GM19324 (cell line): ENCODE results near the gene FHIT.
"Not testable (repeated sequence)": the region's sequence is repeated elsewhere in the genome, so short reads cannot be mapped to it uniquely, and the experiment has no call there.

Experiments
- ATAC-seq: cut with Tn5 transposase; IDR thresholded peaks from one replicate; pipeline ENCODE4 v1.9.1; 2021; ENCODE audit warnings: mild to moderate bottlenecking, moderate library complexity; ENCODE audit not compliant: unreplicated experiment, low FRiP score

FHIT gene

DNA sequence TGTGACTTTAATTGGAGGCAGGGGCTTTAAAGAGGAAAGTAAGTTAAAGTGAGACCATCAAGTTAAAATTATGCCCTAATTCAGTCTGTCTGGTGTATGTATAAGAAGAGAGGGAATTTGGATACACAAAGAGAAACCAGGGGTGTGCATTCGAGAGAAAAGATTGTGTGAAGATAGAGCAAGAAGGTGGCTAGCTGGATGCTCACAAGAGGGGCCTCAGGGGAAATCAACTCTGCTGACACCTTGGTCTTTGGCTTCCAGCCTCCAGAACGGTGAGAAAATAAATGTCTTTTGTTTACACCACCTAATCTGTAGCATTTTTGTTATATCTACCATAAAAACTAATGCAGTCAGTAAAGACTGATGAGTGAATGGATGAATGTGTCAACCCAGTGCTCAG is 1294.1 kb downstream of the FHIT start:
- no peak for ATAC-seq

DNA sequence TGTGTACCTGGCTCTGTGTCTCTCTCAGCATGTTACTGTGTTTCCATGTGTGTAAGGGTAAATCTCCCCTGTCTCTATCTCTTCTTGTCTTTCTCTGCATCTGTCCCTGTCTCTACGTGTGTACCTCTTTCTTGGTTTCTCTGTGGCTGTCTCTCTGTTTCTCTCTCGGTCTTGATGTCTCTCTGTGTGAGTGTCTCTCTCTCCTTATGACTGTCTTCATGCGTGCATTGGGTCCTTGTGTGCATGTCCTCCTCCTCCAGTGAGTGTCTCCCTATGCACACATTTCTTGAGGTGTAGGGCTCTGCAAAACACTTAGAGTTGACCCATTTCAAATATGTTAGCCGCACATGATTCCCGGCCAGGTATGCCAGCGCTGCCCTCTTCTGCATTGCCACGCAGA is 1298.1 kb downstream of the FHIT start:
- no peak for ATAC-seq

DNA sequence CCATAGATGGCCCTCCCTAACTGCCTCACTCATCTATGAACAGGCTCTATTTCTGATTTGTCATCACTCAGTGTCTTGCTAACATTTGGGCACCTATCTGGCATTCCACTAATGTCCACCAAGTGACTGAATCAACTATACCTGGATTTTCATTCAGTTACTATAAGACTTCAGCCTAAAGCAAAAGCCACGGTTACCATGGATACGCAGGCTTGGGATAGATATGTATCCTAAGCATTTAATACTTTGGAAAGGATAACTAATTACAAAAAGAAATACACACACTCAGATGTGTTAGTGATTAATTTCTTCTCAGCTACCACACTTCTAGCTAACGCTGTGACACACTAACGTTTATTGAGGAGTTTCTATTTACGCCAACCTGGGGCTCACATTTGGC is 1301.9 kb downstream of the FHIT start:
- ATAC-seq, result no peak

DNA sequence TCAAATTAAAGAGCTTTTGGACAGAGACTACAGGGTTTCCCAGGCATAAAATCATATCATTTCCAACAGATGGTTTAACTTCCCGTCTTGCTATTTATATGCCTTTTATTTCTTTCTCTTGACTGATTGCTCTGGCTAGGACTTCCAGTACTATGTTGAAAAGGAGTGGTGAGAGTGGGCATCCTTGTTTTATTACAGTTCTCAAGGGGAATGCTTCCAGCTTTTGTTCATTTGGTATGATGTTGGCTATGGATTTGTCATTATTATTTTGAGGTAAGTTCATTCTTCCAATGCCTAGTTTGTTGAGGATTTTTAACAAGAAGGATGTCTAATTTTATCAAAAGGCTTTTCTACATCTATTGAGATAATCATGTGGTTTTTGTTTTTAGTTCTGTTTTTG is 1304.9 kb downstream of the FHIT start:
- ATAC-seq, result no peak

DNA sequence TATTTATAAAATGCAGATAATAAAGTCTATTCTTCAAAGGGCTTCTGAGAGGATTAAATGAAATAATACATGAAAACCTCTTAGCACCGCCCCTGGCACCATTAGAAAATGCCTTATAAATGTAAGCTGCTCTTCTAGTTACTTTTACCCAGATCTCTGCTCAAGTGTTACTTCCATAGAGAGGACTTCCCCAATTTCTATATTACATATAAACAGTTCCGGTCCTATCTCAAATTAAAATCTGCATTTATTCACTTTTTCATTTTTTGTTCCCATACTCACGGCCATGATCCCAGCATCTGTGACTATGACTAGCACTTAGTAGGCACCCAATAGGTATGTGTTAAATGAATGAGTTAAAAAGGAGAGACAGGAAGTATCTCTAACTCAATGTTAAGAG is 1310.5 kb downstream of the FHIT start:
- ATAC-seq, result no peak

GRCh38 chr3:59939826-59940426 is 1311.3 kb downstream of the FHIT start:
- ATAC-seq, result no peak

DNA sequence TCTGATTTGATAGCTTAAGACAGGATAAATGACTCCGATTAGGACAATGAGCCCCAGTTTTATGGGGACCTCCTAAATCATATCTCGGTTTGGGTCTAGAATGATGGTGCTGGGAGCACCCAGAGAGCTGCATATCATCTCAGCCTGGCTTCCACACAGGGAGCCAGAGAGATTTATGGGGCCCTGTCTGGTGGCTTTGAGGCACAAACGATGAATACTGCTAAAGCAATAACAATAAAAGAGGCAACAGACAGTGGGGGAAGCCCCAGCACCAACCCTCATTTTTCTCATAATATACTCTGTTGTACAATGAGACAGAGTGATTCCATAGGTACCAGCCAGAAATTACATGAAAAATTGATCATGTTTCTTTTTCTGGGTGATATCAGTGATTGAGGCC is 1312.4 kb downstream of the FHIT start:
- no peak for ATAC-seq

DNA sequence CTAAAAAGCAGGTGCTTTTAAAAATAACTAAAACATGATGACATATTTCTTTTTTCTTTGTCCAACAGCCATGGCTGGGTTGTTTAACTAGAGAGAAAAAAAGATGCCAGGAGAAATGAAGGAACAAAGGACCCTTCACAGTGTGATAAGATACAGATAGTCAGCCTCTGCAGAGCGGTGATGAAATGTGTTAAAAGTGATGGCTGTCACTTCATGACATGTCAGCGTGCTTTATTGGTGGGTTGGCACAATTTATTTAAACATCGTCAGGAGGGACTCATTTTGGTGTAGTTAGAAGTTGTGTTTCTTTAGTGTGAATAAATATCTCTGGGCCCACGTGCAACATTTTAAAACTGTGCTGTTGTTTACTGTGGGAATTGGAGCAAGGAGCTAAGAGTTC is 1314.1 kb downstream of the FHIT start:
- ATAC-seq, result no peak

DNA sequence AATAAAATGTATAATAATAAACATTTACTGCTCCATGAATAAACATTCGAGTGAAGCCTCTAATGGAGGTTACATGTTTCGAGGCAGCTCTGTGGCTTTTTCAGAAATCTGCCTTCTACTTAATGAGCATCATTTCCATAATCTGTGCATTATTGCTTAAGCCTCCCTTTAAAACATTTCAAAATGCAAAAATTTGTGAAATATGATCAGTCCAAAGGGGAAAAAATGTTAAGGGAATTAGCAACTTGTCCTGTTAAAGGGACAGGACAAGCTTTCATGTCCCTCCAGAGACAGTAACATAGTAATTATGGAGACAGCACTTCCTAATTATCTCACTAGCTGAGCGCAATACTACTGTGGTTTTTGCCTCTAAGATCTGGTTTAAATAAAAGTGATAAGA is 1314.8 kb downstream of the FHIT start:
- no peak for ATAC-seq

DNA sequence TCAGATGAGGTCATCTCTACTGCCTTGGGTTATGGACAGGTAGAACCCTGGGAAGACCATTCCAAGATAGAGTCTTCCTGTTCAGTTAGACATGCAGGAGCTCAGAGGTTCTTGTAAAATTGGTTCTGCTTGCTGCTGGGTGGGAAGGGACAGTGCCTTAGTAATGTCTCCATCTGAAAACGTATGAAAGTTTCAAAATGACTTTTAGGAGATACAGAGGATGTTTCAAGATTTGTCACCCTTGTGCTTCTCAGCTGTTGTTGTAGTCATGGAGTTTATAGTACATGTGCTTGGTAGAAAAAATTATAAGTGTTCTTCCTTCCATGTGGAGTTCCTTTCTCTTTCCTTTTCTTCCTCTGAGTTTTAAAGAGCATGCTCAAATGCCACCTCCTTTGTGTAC is 1316.2 kb downstream of the FHIT start:
- ATAC-seq, result no peak

DNA sequence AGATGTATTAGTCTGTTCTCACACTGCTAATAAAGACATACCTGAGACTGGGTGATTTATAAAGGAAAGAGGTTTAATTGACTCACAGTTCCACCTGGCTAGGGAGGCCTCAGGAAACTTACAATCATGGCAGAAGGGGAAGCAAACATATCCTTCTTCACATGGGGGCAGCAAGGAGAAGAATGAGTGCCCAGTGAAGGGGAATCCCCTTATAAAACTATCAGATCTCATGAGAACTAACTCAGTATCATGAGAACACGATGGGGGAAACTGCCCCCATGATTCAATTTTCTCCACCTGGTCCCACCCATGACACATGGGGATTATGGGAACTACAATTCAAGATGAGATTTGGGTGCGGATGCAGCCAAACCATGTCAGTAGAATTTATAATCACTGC is 1316.7 kb downstream of the FHIT start:
- not testable (repeated sequence) for ATAC-seq

DNA sequence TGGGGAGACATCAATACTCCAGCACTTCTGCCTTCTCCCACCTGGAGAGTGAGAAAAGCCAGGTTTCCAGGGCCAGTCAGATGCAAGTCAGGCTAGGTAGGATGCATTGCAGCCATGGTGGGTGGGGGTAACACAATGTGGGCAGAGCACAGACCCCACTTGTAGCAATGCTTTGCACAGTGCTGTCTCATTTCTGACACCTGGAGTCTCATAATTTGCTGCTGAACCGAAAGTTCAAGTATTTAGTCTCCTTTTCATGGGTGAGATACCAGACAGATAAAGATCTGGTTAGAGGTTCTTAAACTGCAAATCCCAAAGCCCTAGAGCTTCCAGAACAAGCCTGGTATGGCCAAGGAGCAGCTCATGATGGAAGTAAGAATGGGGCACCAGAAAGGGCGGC is 1321.1 kb downstream of the FHIT start:
- ATAC-seq, result no peak

- no peak for ATAC-seq
Measured at GRCh38 chr3:59927056-59927455, 1324.2 kb downstream of the FHIT start.

DNA sequence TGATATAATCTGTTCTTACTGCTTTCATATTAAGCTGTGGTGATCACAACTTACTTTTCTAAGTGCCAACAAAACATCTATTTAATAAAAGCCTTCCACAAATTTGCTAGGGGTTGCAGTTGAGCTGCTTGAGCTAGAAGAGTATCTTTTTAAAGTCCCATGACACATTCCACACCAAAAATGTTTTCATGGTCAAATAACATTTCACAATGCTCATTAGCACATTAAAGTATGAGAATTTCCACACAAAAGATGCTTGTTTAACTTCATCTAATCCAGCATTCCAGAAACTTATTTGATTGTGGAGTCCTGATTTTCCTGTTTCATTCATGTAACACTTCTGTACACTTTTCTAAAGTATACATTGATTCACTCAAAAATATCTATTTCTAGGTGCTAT is 1325.3 kb downstream of the FHIT start:
- ATAC-seq, result no peak

- ATAC-seq, result no peak
Measured at GRCh38 chr3:59922192-59922591, 1329.1 kb downstream of the FHIT start.

- no peak for ATAC-seq
Measured at GRCh38 chr3:59920822-59921221, 1330.4 kb downstream of the FHIT start.

- no peak for ATAC-seq
Measured at GRCh38 chr3:59919586-59919985, 1331.7 kb downstream of the FHIT start.

DNA sequence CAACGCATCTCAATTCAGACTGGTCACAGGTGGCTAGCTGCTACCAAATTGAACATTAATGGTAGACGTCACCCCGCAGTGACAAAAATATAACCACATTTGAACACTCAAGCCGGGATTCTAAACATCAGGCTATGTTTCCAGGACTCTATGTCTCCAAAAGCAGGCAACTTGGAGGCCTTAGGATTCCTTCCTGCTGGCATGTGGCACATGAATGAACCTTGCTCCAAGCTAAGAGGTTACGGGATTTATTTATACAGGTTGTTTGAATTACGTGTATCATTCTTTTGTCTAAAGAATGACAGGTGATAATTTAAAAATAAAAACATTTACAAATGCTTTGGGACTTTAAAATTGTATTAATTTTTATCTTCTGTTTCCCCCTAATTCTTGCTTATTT is 1337.0 kb downstream of the FHIT start:
- ATAC-seq, result no peak

GRCh38 chr3:59913645-59914044 is 1337.6 kb downstream of the FHIT start:
- no peak for ATAC-seq

DNA sequence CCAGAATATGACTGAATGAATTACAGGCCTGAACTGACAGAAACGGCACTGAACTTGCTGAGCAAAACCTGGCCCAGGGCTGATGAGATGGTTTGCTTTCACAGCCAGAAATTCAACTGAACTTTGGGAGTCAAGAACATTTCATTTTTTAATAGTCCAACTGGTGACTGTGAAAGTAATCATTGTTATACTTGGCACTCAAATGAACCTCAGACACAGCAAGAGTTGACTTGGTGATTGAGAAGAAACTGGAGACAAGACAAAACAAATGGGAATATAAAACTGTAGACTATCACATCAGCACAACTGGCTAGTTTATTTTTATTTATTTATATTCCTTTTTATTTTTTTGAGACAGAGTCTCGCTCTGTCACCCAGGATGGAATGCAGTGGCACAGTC is 1342.6 kb downstream of the FHIT start:
- ATAC-seq, result no peak

- ATAC-seq, result no peak
Measured at GRCh38 chr3:59908280-59908679, 1343.0 kb downstream of the FHIT start.

DNA sequence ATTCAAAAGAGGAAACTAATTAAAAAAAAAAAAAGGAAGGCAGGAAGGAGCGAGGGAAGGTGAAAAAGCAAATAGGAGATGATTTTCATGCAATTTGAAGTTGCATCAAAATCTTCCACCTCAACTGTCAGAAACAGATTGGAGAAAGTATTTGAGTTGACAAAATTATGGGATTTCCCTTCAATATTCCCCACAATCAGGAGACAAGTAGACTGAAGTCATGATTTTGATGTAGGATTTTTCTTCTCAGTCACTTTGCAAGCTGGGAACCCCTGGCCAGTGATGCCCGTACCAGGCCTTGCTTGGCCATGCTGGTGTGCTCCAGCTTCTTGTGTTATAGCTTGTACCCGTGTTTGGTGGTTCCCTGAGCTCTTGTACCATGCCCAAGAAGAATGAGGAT is 1347.0 kb downstream of the FHIT start:
- no peak for ATAC-seq

GRCh38 chr3:59899061-59899460 is 1352.2 kb downstream of the FHIT start:
- no peak for ATAC-seq
